ENCODE data around the gene TMEM245. TPM values are rescaled to one million over a fixed set of nuclear protein-coding genes. Genes with fewer than 3 reads are reported as not detected.
"Not testable (repeated sequence)": the region's sequence is repeated elsewhere in the genome, so short reads cannot be mapped to it uniquely, and the experiment has no call there.

TMEM245 gene
- total RNA-seq, 1 experiment from 2014 or later, result 43.9 TPM

- DNase-seq (ENCODE audit: low read depth), result no peak
These were observed 56.0 kb downstream of the TMEM245 start for GRCh38 chr9:109063760-109064159.

- DNase-seq (ENCODE audit: low read depth), result no peak
These were observed 57.2 kb downstream of the TMEM245 start for GRCh38 chr9:109062543-109062942.

GRCh38 chr9:109060191-109060590 is 59.6 kb downstream of the TMEM245 start:
- DNase-seq (ENCODE audit: low read depth), result no peak

GRCh38 chr9:109053121-109053520 is 66.6 kb downstream of the TMEM245 start:
- not testable (repeated sequence) for DNase-seq (ENCODE audit: low read depth)

GRCh38 chr9:109052416-109052815 is 67.3 kb downstream of the TMEM245 start:
- DNase-seq (ENCODE audit: low read depth), result no peak

GRCh38 chr9:109051733-109052132 is 68.0 kb downstream of the TMEM245 start:
- DNase-seq (ENCODE audit: low read depth), result no peak

GRCh38 chr9:109050444-109050843 is 69.3 kb downstream of the TMEM245 start:
- DNase-seq (ENCODE audit: low read depth), result no peak

- no peak for DNase-seq (ENCODE audit: low read depth)
These were observed 70.9 kb downstream of the TMEM245 start for GRCh38 chr9:109048822-109049221.

- no peak for DNase-seq (ENCODE audit: low read depth)
These were observed 72.5 kb downstream of the TMEM245 start for GRCh38 chr9:109047259-109047658.

GRCh38 chr9:109046346-109046745 is 73.4 kb downstream of the TMEM245 start:
- no peak for DNase-seq (ENCODE audit: low read depth)

- DNase-seq (ENCODE audit: low read depth), result no peak
These were observed 76.2 kb downstream of the TMEM245 start for GRCh38 chr9:109043578-109043977.

GRCh38 chr9:109040571-109040970 is 79.2 kb downstream of the TMEM245 start:
- DNase-seq (ENCODE audit: low read depth), result no peak

- DNase-seq (ENCODE audit: low read depth), result peak; percentile 50
These were observed 80.2 kb downstream of the TMEM245 start for GRCh38 chr9:109039539-109039938.

GRCh38 chr9:109037946-109038715 is 81.6 kb downstream of the TMEM245 start:
- no peak for DNase-seq (ENCODE audit: low read depth)

- peak; percentile 17 for DNase-seq (ENCODE audit: low read depth)
These were observed 82.7 kb downstream of the TMEM245 start for GRCh38 chr9:109036744-109037680.

- DNase-seq (ENCODE audit: low read depth), result peak; percentile 69
These were observed 83.9 kb downstream of the TMEM245 start for GRCh38 chr9:109035684-109036423.

GRCh38 chr9:109033941-109034700 is 85.6 kb downstream of the TMEM245 start:
- no peak for DNase-seq (ENCODE audit: low read depth)

GRCh38 chr9:109031241-109031640 is 88.5 kb downstream of the TMEM245 start:
- no peak for DNase-seq (ENCODE audit: low read depth)

GRCh38 chr9:109030426-109030825 is 89.3 kb downstream of the TMEM245 start:
- no peak for DNase-seq (ENCODE audit: low read depth)

- no peak for DNase-seq (ENCODE audit: low read depth)
These were observed 91.3 kb downstream of the TMEM245 start for GRCh38 chr9:109028457-109028856.

GRCh38 chr9:109027176-109027575 is 92.6 kb downstream of the TMEM245 start:
- DNase-seq (ENCODE audit: low read depth), result no peak
